ENCODE data around the gene TRRAP.
"Not testable (repeated sequence)": the region's sequence is repeated elsewhere in the genome, so short reads cannot be mapped to it uniquely, and the experiment has no call there.

TRRAP gene

DNA sequence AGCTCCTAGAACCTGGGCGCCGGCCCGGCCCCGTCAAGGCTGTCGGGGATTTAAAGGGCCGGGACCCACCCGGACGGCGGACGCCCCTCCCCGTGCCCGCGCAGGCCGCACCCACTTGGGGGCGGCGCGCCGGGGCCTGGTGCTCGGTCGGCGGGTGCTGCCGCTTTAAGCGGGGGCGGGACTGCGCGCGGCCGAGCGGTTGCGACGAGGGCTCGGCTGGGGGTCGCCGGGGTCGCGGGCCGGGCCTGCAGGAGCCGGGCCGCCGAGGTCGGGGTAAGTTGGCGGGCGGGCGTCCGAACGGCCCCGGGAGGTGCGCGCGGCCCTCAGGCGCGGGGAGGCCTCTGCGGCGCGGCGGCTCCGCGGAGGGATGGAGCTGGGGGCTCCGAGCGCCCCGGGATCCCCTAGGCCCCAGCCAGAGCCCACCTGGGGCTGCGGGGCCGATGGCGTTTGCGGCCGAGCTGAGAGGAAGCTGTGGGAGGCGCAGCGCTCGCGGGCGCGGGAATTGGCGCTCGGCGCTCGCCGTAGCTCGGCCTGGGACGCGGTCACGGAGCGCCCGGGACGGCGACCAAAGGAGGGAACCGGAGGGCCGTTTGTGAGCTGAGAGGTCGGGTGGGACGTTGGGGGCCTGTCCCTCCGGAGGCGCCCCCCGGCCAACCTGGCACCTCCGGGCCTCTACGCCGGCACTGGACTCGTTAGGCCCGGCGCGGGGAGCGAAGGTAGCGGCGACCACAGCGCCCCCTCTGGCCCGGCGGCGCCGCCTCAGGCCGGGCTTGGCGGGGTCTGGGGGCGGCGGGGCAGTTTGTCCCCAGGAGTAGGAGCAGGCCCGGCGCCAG is at the start of gene TRRAP:
Gene TRRAP, plus strand, starts transcription at position 168 of the 833 bp plus-strand sequence. CDS start 2,619 bp downstream, outside the sequence.
- DNase-seq: no peak

DNA sequence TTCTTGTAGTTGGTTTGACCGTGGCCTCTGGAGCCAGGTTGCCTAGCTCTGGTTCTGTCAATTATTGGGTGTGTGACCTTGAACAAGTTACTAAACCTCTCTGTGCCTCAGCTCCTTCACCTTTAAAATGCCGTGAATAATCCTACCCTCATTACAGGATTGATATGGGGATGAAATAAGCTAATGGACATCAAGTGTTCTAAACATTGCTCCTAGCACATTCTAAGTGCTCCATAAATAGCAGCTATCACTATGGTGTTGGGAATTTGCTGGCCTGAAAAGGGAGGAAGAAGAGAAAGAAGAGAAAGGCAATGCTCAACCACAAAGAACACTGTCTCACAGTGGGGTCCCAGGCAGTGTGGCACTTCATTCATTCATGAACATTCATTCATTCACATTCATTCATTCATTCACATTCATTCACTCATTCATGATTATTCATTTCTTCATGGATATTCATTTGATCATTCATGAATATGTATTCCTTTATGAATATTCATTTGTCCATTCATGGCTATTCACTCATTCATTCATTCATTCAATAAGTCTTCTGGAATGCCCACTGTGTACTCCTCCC is 47.3 kb upstream of the TRRAP start:
- DNase-seq: no peak

DNA sequence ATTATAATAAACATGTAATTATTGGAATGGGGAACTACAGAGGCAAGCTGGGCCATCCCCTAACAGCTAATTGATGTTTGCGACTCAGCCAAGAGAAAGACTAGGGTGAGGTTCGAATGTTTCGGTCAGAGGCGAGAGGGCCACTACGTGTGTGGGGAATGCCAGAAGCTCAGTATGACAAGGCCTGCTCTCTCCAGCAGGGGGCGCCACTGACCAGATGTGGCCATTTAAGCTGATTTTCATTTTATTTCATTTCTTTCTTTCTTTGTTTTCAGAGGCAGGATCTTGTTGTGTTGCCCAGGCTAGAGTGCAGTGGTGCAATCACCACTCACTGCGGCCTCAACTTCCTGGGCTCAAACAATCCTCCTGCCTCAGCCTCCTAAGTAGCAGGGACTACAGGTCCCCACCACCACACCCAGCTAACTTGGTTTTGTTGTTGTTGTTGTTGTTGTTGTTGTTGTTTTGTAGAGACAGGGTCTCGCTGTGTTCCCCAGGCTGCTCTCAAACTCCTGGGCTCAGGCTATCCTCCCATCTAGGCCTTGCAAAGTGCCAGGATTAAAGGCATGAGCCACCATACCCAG is 46.6 kb upstream of the TRRAP start:
- no peak for DNase-seq

DNA sequence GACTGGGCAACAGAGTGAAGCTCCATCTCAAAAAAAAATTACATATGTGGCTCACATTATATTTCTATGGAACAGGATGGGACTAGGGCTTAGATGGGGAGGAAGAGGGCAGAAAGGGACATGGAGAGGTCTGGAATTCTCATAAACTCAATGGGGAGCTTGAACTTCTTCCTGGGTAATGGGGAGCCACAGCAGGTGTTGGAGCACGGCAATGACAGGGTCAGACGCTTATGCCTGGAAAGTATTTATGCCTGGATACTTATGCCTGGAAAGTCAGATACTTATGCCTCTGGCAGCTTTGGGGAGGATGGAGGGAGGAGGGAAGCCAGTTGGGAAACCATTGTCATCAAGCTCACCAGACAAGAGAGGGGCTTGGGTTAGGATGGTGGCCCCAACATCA is 45.3 kb upstream of the TRRAP start:
- DNase-seq: no peak

DNA sequence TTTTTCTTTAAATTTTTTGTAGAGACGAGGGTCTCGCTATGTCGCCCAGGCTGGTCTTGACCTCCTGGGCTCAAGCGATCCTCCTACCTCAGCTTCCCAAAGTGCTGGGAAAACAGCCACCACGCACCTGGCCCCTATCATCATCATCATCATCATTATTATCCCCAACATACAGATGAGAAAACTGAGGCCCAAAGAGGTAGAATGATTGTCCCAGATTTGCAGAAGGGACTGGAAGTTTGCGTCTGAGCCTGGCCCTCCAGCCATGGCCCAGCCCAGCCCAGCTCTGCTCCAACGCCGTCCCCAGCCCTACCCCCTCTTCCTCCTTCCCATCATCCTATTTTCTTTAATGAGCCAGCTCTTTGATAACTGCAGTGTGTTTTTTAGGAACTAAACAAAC is 43.4 kb upstream of the TRRAP start:
- DNase-seq: no peak

DNA sequence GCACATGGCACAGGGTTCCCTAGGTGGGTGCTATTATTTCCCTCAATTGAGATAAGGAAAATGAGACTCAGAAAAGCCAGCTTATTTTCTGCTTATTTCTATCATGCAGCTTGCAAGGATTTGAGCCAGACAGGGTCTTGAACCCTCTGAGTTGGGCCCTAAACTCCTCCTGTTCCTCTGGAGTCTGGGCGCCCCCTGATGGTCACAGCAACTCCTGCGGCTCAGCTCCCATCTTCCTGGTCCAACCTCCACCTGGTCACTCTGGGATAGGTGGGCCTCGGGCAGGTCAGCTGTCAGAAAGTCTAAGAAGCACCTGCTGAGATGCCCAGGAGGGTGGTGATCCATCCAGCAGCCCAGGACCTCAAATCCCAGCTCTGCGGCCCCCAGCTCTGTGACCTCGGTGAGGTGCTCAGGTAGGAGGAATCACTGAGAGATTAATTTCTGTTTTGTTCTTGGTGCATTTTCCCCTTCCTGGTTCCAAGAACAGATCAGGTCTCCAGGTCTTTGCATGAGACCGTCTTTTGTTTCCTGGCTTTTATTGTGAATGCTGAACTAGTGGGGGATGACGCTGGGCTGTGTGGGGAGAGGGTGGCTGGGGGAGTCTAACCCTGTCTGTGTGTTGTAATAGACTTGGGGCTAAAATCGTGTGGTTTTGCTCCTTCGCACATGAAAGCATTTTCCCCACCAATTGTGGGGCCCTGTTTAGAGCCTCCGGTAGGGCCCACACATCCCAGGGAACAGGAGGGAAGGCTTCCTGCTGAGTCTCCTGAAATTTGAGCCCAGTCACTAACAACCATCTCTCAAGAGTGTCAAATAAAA is 41.3 kb upstream of the TRRAP start:
- peak; percentile 16 for DNase-seq

DNA sequence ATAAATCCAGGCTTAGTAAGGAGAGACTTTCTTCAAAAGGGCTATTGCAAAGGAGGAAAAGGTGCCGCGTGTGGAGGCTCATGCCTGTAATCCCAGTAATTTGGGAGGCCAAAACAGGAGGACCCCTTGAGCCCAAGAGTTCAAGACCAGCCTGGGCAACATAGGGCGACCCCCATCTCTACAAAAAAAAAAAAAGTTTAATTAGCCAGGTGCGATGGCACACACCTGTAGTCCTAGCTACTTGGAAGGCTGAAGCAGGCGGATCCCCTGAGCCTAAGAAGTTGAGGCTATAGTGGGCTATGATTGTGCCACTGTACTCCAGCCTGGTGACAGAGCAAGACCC is 40.7 kb upstream of the TRRAP start:
- no peak for DNase-seq

DNA sequence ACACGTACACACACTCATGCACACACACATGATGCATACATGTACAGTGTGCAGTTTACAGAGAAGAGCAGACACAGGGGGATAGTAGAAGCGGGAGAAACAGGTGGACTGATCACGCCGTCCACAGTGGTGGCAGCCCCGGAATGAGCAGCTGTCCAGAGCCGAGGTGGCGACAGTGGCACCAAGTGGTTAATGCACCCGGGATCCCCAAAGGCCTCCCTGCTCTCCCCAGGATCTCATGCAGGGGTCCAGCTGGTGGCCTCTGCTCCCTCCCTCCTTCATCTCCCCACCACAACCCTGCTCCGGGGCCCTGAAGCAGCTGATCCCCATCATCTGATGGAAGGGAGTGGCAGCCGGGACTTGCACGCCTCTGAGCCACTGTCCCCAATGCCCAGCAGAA is 38.2 kb upstream of the TRRAP start:
- DNase-seq: no peak

DNA sequence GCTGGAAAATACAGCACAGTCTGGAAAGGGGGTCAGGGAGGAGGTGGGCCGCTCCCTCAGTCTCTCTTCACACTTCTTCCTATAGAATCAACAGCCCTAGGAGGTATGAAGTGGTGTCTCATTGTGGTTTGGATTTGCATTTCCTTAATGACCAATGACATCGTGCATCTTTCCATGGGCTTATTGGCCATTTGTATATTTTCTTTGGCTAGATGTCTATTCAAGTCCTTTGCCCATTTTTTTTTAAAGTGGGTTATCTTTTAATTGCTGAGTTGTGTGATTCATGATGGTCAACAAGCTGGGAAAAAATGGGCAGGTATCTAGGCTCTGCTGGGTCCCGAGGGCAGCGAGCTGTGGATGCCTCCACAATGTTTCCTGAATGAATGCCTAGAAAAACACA is 37.6 kb upstream of the TRRAP start:
- DNase-seq: no peak

DNA sequence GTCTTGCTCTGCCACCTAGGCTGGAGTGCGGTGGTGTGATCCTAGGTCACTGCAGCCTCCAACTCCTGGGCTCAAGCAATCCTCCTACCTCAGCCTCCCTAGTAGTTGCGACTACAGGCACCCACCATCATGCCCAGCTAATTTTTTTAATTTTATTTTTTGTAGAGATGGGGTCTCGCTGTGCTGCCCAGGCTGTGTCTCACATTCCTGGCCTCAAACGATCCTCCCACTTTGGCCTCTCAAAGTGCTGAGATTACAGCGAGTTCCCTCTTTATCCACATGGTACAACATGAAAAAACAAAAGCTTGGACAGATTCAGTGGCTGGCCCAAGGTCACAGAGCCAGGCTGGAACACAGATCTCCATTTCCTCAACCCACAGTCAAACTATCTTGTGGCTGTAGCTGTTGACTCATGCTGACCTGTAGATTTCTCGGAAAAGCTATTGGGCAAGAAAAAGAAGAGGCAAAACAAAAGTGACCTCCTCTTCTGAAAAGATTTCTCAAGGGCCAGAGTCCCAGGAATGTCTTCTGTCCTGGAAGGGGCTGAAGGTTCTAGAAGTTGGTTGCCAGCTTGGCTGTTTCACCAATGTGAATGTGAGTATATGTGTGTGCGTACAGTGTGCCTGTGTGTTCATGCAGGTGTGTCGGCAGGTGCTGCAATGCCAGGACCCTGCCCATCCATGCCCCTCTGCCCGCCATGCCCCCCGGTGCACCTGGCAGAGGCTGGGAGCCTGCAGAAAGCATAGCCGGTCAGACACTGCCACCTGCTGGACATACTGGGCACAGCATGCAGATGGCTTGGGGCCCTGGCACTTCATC is 36.9 kb upstream of the TRRAP start:
- DNase-seq: peak; percentile 28

DNA sequence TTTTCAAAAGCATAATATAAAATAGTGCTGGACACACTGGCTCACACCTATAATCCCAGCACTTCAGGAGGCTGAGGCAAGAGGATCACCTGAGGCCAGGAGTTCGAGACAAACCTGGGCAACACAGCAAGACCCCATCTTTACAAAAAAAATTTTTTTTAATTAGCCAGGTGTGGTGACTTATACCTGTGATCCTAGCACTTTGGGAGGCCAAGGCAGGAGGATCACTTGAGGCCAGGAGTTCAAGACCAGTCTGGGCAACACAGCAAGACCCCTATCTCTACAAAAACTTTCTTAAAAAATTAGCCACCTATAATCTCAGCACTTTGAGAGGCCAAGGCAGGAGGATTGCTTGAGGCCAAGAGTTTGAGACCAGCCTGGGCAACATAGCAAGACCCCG is 35.8 kb upstream of the TRRAP start:
- DNase-seq: not testable (repeated sequence)

DNA sequence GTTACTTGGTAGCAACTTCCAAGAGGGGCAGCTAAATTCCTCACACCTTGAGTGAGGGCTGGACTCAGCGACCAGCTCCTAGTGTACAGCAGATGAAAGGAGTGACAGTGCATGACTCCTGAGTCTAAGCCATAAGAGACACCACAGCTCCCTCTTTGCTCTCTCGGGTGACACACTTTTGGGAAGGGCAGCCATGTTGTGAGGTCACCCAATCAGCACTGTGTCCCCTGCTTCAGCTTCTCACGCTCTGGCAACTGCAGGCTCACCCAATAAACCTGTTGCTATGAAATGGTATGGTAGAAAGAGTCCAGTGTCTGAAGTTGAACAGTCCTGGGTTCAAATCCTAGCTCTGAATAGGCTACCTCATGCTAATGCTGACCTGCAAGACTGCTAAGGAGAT is 29.4 kb upstream of the TRRAP start:
- no peak for DNase-seq

DNA sequence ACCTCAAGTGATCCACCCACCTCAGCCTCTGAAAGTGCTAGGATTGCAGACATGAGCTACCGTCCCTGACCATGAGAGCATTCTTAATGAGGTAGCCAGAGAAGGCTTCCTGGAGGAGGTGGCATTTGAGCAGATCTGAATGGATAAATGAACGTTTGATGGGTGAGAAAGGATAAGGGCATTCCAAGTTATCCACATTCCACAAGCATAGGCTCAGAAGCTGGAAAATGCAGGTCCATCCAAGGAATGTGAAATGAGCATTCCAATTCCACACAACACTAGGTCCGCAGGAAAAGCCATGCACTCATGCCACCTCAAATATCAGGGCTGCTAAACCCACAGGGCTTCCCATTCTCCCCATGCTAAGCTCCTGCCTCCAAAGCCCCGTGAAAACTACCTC is 25.5 kb upstream of the TRRAP start:
- no peak for DNase-seq

DNA sequence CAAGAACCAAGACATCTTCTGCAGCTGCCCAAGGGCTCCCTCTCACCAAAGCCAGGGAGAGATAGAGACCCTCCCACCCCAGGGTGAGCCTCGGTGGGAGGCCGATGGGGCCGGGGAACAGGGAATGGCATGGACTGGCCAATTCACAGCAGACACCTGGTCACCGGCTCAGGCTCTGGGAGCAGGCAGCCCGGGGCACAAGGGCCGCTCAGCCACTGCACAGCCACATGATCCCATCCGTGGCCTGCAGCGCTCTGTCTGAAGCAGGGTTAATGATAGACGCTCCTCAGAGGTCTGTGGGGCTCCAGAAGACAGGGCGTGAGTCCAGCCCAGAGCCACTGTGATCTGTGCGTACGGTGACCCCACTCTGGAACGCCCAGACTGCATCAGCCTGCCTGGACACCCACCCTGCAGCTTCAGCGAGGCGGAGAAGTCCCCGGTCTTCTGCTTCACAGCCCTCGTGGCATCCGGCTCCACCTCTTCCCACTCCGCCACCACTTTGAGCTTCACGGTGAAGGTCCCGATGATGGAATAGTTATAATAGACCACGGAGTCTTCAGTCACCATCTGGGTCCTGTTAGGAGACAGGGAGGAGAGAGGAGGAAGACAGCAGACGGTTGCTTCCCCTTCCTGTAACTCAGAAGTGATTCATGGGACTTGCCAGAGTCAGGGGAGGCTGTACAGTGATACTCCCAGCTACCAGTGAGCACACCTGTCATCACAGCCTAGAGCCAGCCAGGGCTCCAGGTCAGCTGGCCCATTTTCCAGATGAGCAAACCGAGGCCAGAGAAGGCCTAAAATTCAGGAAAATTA is 22.5 kb upstream of the TRRAP start:
- DNase-seq: no peak

DNA sequence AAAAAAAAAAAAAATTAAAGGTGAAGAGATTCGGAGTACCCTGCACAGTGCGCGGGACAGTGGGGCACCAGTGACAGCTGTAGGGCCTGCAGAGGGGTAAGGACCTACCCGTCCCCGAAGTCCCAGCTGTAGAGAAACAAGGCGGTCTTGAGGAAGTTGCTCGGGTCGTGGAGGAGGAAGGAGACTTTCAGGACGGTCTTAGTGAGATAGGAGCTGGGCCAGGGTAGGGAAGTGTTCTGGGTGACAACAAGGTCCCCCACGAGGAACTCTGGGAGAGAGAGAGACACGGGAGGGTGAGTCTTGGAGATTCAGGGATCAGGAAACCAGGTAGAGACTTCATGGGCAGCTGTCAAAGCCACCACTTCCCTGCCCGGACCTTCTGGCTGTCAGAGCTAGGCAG is 18.3 kb upstream of the TRRAP start:
- DNase-seq: no peak

DNA sequence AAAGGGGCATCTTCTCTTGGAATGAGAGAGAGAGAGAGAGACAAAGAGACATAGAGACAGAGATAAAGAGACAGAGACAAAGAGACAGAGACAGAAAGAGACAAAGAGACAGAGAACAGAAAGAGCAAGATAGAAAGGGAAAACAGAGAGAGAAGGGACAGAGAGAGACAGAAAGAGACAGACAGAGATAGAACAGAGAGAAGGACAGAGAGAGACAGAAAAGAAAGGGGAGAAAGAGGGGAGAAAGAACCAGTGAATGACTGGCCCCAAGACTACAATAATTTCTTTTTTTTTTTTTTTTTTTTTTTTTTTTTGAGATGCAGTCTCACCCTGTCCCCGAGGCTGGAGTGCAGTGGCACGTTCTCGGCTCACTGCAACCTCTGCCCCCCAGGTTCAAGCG is 16.1 kb upstream of the TRRAP start:
- DNase-seq: no peak

DNA sequence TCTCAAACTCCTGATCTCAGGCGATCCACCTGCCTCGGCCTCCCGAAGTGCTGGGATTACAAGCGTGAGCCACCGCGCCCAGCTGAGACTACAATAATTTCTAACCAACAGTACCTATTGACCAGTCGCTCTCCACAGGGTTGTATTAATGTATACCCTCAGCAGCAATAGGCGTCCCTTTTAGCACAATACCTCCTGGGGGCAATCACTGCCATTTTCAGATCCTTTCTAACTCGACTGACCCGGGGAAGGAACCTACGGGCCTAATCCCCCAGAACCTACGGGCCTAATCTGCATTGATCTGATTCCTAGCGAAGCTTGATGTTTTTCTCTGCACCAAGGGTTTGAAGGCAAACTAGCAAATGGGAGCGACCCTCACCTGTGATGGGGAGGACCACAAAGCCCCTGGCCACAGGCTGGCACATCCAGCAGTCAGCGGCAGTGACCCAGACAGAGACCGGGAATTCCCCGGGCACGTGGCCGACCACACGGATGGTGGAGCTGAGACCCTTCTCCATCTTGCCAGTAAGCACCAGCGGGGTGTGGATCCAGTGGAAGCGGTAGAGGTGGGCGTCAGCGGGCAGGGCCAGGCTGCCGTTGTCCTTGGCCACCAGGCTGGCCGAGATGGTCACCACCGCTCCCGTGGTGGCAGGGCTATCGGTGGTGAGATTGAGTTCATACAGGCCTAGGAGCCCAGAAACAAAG is 15.5 kb upstream of the TRRAP start:
- no peak for DNase-seq

DNA sequence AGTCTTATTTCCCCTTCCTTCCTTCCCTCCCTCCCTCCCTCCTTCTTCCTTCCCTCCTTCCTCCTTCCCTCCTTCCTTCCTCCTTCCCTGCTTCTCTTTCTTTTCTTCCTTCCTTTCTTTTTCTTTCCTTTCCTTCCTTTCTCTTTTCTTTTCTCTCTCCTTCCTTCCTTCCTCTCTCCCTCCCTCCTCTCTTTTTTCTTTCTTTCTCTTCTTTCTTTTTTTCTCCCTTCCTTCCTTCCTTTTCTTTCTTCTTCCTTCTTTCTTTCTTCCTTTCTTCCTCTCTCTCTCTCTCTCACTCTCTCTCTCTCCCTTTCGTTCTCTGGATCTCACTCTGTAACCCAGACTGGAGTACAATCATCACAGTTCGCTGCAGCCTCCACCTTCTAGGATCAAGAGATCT is 14.7 kb upstream of the TRRAP start:
- DNase-seq: no peak

DNA sequence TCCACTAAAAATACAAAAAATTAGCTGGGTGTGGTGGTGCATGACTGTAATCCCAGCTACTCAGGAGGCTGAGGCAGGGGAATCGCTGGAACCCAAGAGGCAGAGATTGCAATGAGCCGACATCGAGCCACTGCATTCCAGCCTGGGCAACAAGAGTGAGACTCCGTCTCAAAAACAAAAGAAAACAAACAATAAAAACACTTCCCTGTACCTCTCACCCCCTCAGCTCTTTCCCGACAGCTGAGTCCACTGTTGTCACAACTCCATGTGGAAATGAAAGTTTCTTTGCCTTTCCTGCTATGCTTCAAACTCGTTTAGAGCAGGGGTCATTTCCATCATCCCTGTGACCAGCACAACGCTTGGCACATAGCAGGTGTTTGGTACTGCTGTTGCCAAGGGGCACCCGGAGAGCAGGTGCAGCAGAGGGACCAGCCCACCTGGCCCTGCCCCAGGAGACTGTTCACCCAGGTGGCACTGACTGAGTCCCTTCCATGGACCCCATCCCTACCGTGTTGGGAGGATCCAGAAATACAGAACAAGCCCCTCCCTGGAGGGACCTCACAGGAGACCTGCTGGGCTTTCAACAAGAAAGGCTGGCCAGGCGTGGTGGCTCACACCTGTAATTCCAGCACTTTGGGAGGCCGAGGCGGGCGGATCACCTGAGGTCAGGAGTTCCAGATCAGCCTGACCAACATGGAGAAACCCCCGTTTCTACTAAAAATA is 13.4 kb upstream of the TRRAP start:
- DNase-seq: no peak

DNA sequence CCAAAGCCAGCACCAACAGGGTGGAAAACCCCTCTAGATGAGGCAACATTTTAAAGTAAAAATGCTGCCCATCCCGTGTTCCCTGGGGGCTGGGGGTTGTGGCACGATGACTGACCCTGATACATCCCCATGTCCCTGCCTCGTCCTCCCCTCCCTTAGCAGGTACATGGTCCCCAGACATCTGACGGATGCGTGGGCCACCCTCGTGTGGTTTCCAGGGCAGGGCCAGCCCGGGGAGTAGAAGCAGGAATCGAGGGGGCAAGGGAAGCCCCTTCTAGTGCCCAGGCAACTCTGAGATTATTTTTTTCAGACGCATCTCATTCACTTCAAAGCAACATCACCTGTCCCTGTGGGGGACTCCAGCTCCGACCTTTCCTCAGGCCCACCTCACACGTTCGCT is 12.0 kb upstream of the TRRAP start:
- DNase-seq: no peak

DNA sequence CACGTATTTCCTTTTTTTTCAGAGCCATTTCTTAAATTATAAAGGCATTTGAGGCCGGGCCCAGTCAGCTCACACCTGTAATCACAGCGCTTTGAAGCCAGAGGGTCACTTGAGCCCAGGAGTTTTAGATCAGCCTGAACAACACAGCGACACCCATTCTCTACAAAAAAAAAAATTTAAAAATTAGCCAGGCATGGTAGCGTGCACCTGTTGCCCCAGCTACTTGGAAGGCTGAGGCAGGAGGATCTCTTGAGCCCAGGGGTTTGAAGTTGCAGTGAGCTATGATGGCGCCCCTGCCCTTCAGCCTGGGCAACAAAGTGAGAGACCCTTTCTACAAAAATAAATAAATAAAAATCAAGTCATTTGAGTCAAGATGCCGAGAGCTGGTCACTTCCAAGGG is 11.6 kb upstream of the TRRAP start:
- no peak for DNase-seq
